LoVo (cell line): ENCODE measurements around the gene APOBEC3C.
"Not testable (repeated sequence)": the region's sequence is repeated elsewhere in the genome, so short reads cannot be mapped to it uniquely, and the experiment has no call there.

ENCODE experiments used
- DNase-seq: peaks from one replicate; pipeline ENCODE4 v3.0.0-alpha.2; 2016; ENCODE audit warnings: low spot score

Gene APOBEC3C

GRCh38 chr22:39021552-39022250 lies 7.6 kb downstream of the APOBEC3C start:
- no peak for DNase-seq

GRCh38 chr22:39024519-39025308 lies 10.7 kb downstream of the APOBEC3C start:
- DNase-seq = no peak

GRCh38 chr22:39026509-39027150 lies 12.6 kb downstream of the APOBEC3C start:
- no peak for DNase-seq

- no peak for DNase-seq
Measured at GRCh38 chr22:39027717-39028116, 13.7 kb downstream of the APOBEC3C start.

GRCh38 chr22:39028281-39028680 lies 14.2 kb downstream of the APOBEC3C start:
- DNase-seq = no peak

- DNase-seq = no peak
Measured at GRCh38 chr22:39029227-39029626, 15.2 kb downstream of the APOBEC3C start.

GRCh38 chr22:39030705-39031104 lies 16.6 kb downstream of the APOBEC3C start:
- no peak for DNase-seq

- not testable (repeated sequence) for DNase-seq
Measured at GRCh38 chr22:39031434-39032295, 17.6 kb downstream of the APOBEC3C start.

GRCh38 chr22:39037071-39037470 lies 23.0 kb downstream of the APOBEC3C start:
- not testable (repeated sequence) for DNase-seq

- no peak for DNase-seq
Measured at GRCh38 chr22:39039306-39040126, 25.5 kb downstream of the APOBEC3C start.

GRCh38 chr22:39040155-39040537 lies 26.1 kb downstream of the APOBEC3C start:
- DNase-seq = not testable (repeated sequence)

- DNase-seq = peak; percentile 52
Measured at GRCh38 chr22:39040538-39041296, 26.7 kb downstream of the APOBEC3C start, which contains the start of gene APOBEC3F. Gene APOBEC3F, plus strand, starts transcription at chr22:39040864. Its CDS starts 97 bp downstream, at chr22:39040961.

- DNase-seq = no peak
Measured at GRCh38 chr22:39041908-39042307, 27.9 kb downstream of the APOBEC3C start.

GRCh38 chr22:39043063-39043462 lies 29.0 kb downstream of the APOBEC3C start:
- not testable (repeated sequence) for DNase-seq

GRCh38 chr22:39045136-39045535 lies 31.1 kb downstream of the APOBEC3C start:
- not testable (repeated sequence) for DNase-seq

GRCh38 chr22:39049486-39049885 lies 35.4 kb downstream of the APOBEC3C start:
- DNase-seq = not testable (repeated sequence)

- not testable (repeated sequence) for DNase-seq
Measured at GRCh38 chr22:39051844-39052495, 37.9 kb downstream of the APOBEC3C start.

GRCh38 chr22:39055658-39056057 lies 41.6 kb downstream of the APOBEC3C start:
- DNase-seq = no peak

GRCh38 chr22:39061290-39061689 lies 47.2 kb downstream of the APOBEC3C start:
- not testable (repeated sequence) for DNase-seq
